Hepatocyte (in vitro differentiated cells): Measurements from ENCODE around the gene PHACTR3. TPM values are rescaled to one million over a fixed set of nuclear protein-coding genes. Genes with fewer than 3 reads are reported as not detected.
A peak's percentile ranks its signal among the peaks of the same experiment; 100 is the strongest.

ENCODE experiments used
- DNase-seq: peaks from one replicate; pipeline ENCODE4 v3.0.0-alpha.2; 2016; ENCODE audit warnings: low spot score
- H2AFZ ChIP-seq: fragments of 200-600 bp; sonication (generic); 2 replicates; pipeline ENCODE4 v1.6.0; 2016; ENCODE audit warnings: antibody characterized with exemption, mild to moderate bottlenecking
- H3K27ac ChIP-seq: fragments of 200-600 bp; sonication (generic); 2 replicates; pipeline ENCODE4 v1.5.1; 2016; ENCODE audit warnings: mild to moderate bottlenecking
- H3K27me3 ChIP-seq: fragments of 200-600 bp; sonication (generic); 2 replicates; pipeline ENCODE4 v1.6.1; 2016
- H3K36me3 ChIP-seq: fragments of 200-600 bp; sonication (generic); replicated peaks from 2 replicates; pipeline ENCODE4 v1.5.1; 2016; ENCODE audit warnings: low read depth; ENCODE audit not compliant: insufficient read depth
- H3K4me1 ChIP-seq: fragments of 200-600 bp; sonication (generic); 2 replicates; pipeline ENCODE4 v1.5.1; 2016; ENCODE audit warnings: mild to moderate bottlenecking, moderate library complexity; ENCODE audit not compliant: insufficient read depth
- H3K4me2 ChIP-seq: fragments of 200-600 bp; sonication (generic); 2 replicates; pipeline ENCODE4 v1.6.0; 2016
- H3K4me3 ChIP-seq: fragments of 200-600 bp; sonication (generic); 2 replicates; pipeline ENCODE4 v1.5.1; 2016; ENCODE audit warnings: mild to moderate bottlenecking
- H3K79me2 ChIP-seq: fragments of 200-600 bp; sonication (generic); 2 replicates; pipeline ENCODE4 v1.6.0; 2017; ENCODE audit warnings: mild to moderate bottlenecking
- H3K9me2 ChIP-seq: fragments of 200-600 bp; sonication (generic); replicated peaks from 2 replicates; pipeline ENCODE4 v1.6.0; 2017; ENCODE audit warnings: mild to moderate bottlenecking; ENCODE audit not compliant: insufficient read depth
- H3K9me3 ChIP-seq: fragments of 200-600 bp; sonication (generic); 2 replicates; pipeline ENCODE4 v1.5.1; 2016; ENCODE audit warnings: low read depth, mild to moderate bottlenecking
- H4K20me1 ChIP-seq: fragments of 200-600 bp; sonication (generic); 2 replicates; pipeline ENCODE4 v1.6.0; 2016; ENCODE audit warnings: mild to moderate bottlenecking; ENCODE audit not compliant: insufficient read depth, poor library complexity, severe bottlenecking
- CTCF ChIP-seq: fragments of 200-600 bp; sonication (generic); IDR thresholded peaks from 2 replicates; pipeline ENCODE4 v1.5.1; 2016; ENCODE audit warnings: antibody characterized with exemption, mild to moderate bottlenecking; ENCODE audit not compliant: poor library complexity
- EZH2 ChIP-seq: fragments of 200-600 bp; sonication (generic); IDR thresholded peaks from 2 replicates; pipeline ENCODE4 v1.6.1; 2016; ENCODE audit warnings: antibody characterized with exemption, mild to moderate bottlenecking, borderline replicate concordance
- EZH2phosphoT487 ChIP-seq: fragments of 200-600 bp; sonication (generic); IDR thresholded peaks from one replicate; pipeline ENCODE4 v1.6.1; 2018; ENCODE audit warnings: antibody characterized with exemption, mild to moderate bottlenecking, low read depth, moderate library complexity; ENCODE audit not compliant: unreplicated experiment, severe bottlenecking
- WGBS: methylation state at CpG from one replicate; pipeline ENCODE4 v1.1.6; 2016; ENCODE audit warnings: low lambda C conversion rate; ENCODE audit errors: missing lambda C conversion rate; 5-methylcytosine and 5-hydroxymethylcytosine counted together
- polyA plus RNA-seq: library from polyadenylated mRNA; unstranded; fragments of >200 nt; fragmentation: Nextera tagmentation; extraction: Ambion mirVana; gene quantifications from 2 replicates; pipeline ENCODE4 v1.2.1, GENCODE V29; 2016
- total RNA-seq: library from RNA; depleted of rRNA; stranded (reverse); fragments of >200 nt; gene quantifications from 2 replicates; pipeline ENCODE4 v1.2.3, GENCODE V29; 2014

PHACTR3 gene
- total and polyA plus RNA-seq, 2 experiments from 2014 or later = 5.2 to 7.5 TPM

- Histone ChIP-seq H3K9me3 (no peaks in the 10 kb centered on the region), H3K4me2 (no peak overlapping the region), H3K4me3 (no peak overlapping the region), H3K79me2 (no peaks in the 10 kb centered on the region), H3K36me3 (no peaks in the 10 kb centered on the region), H4K20me1 (no peaks in the 10 kb centered on the region), H3K4me1 (no peaks in the 10 kb centered on the region), H2AFZ (no peak overlapping the region), H3K27me3 (peaks cover 71% of the 10 kb centered on the region), H3K27ac (no peak overlapping the region), H3K9me2 (no peaks in the 10 kb centered on the region)
- TF ChIP-seq EZH2 = no peak
- WGBS = 82% methylated on average over 1 of the region's 1 CpG
- DNase-seq = no peak
Measured at GRCh38 chr20:59597240-59597639, 7.1 kb upstream of the PHACTR3 start.

- no peak overlapping the region for H2AFZ ChIP-seq
- no peaks in the 10 kb centered on the region for H3K4me1 ChIP-seq
- no peaks in the 10 kb centered on the region for H3K9me2 ChIP-seq
- no peak overlapping the region for H3K27ac ChIP-seq
- H3K4me3 ChIP-seq = no peak overlapping the region
- no peak overlapping the region for H3K4me2 ChIP-seq
- H3K36me3 ChIP-seq = no peaks in the 10 kb centered on the region
- peak; percentile 56 for DNase-seq
- no peaks in the 10 kb centered on the region for H4K20me1 ChIP-seq
- TF ChIP-seq EZH2 (no peak), CTCF (peak; percentile 71), EZH2phosphoT487 (no peak)
- peaks cover 71% of the 10 kb centered on the region for H3K27me3 ChIP-seq
- no peaks in the 10 kb centered on the region for H3K79me2 ChIP-seq
- no peaks in the 10 kb centered on the region for H3K9me3 ChIP-seq
- WGBS = 36% methylated on average over 13 of the region's 13 CpGs
Measured at GRCh38 chr20:59598625-59599310, 5.6 kb upstream of the PHACTR3 start.

GRCh38 chr20:59599941-59600340 is 4.4 kb upstream of the PHACTR3 start:
- Histone ChIP-seq H3K27me3 (peaks cover 74% of the 10 kb centered on the region), H3K4me1 (no peaks in the 10 kb centered on the region), H3K9me3 (no peaks in the 10 kb centered on the region), H3K36me3 (no peaks in the 10 kb centered on the region), H3K79me2 (no peaks in the 10 kb centered on the region), H4K20me1 (no peaks in the 10 kb centered on the region), H3K4me2 (no peak overlapping the region), H2AFZ (no peak overlapping the region), H3K4me3 (no peak overlapping the region), H3K27ac (no peak overlapping the region), H3K9me2 (no peaks in the 10 kb centered on the region)
- no peak for TF ChIP-seq EZH2
- no peak for TF ChIP-seq CTCF
- no peak for TF ChIP-seq EZH2phosphoT487
- 91% methylated on average over 3 of the region's 3 CpGs for WGBS
- no peak for DNase-seq

GRCh38 chr20:59600472-59600871 is 3.9 kb upstream of the PHACTR3 start:
- peaks cover 79% of the 10 kb centered on the region for H3K27me3 ChIP-seq
- H3K36me3 ChIP-seq = no peaks in the 10 kb centered on the region
- no peaks in the 10 kb centered on the region for H3K79me2 ChIP-seq
- H3K4me2 ChIP-seq = no peak overlapping the region
- DNase-seq = no peak
- no peak overlapping the region for H3K27ac ChIP-seq
- H3K9me2 ChIP-seq = no peaks in the 10 kb centered on the region
- no peak overlapping the region for H3K4me3 ChIP-seq
- H4K20me1 ChIP-seq = no peaks in the 10 kb centered on the region
- peaks cover 5% of the 10 kb centered on the region for H3K4me1 ChIP-seq
- TF ChIP-seq EZH2 (no peak), CTCF (no peak), EZH2phosphoT487 (no peak)
- no peaks in the 10 kb centered on the region for H3K9me3 ChIP-seq
- 76% methylated on average over 5 of the region's 5 CpGs for WGBS
- H2AFZ ChIP-seq = no peak overlapping the region
